Posterior vena cava (tissue), 2 donors: Measurements from ENCODE around the gene KIAA2012. TPM values are rescaled to one million over a fixed set of nuclear protein-coding genes. Genes with fewer than 3 reads are reported as not detected.
A peak's percentile ranks its signal among the peaks of the same experiment; 100 is the strongest.

Experiments used
- DNase-seq: peaks from one replicate; pipeline ENCODE4 v3.0.0-alpha.2; 2020; ENCODE audit warnings: low spot score
- intact Hi-C, 2 donors: fragments of 100-400 bp; cut with DNase I; formaldehyde crosslinking; loops; one replicate each; pipeline versions ENCODE4 v1.14.1 to v1.14.2; 2022 to 2023
- total RNA-seq, 2 donors: library from RNA; stranded (reverse); fragmentation: NEBNext Ultra II Directional; extraction: Animal tissue kit (Norgen Biotek cat#: 25700); gene quantifications; one replicate each; pipeline ENCODE4 v1.2.1, GENCODE V29; 2021
- donor health status: DM: yes; HTN: yes; CAD: no.
- donor health status: DM: yes; HTN: yes; CAD: no.

KIAA2012 gene
- total RNA-seq, 2 donors from 2014 or later = not detected

DNA sequence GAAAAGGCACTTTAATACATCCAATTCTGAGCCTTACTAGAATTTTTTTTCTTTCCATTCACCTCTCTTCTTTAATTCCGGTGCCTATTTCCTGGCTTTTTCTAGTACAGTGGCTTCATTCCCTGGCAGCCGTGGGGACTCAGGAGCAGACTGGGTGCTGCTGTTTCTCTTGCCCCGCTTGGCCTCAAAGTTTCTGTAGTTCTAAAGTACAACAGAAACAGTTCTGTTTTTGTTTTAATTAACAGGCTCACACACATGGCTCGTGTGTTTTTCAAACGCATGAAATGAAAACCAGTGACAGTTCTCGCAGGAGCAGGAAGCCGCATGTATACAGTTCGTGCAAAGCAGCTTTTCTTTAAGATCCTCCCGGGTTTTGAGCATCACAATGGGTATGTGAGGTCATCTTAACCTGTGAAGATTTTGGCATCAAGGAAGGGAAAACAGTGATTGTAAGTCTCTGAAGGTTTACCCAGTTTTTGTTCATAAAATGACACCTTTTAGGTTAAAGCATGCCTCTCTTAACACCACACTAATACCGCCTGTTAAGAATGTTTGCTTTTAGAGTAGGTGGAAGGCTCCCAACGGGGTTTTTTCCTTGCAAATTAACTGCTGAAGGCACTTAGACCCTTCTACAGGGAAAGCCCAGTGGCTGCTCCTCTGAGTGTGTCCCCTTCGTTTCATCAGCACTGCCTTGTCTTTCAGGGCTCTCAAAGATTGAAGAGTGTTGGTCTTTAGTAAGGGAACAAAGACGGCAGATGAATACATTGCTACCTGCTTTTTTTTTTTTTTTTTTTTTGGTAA is 33.6 kb upstream of the KIAA2012 start:
- DNase-seq = no peak
- intact Hi-C loops = loop anchor here in 1 of 2 donors (5.0 kb wide), 2 partner anchors 138 to 177 kb away; no protein-coding TSS in a partner anchor

DNA sequence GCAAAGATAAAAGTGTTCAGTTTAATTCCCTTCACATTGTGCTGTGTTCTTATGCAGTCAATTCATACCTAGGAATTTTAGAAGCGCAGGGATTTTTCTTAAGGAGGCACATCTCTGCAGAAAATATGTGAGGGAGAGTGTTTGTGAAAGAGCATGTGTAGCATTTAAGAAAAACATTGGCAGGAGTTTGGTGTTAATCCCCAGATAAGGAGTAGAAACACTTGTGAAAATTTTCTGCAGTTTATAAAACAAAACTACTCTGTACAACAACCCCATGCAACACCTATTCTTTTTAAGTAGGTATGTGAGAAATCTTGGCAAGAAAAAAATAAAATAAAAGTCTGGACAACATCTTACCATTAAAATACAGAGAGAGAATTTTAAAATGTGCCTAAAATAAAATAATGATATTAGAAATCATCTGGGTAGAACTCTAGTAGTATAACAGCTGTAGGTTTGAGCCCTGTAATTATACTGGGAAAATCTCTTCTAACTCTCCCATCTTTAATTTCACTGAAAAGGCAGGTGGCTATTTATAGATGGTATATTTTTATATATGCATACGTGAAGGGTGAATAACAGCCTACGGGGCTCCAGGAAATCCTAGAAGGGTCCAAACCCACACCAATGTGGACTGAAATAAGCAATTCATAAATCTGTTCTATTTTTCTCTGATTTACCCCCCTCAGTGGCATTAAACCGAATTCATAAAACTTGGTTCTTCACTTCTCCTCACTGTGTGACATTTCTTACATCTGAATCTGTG is 32.8 kb upstream of the KIAA2012 start:
- intact Hi-C loops = no loop called here
- DNase-seq = no peak

DNA sequence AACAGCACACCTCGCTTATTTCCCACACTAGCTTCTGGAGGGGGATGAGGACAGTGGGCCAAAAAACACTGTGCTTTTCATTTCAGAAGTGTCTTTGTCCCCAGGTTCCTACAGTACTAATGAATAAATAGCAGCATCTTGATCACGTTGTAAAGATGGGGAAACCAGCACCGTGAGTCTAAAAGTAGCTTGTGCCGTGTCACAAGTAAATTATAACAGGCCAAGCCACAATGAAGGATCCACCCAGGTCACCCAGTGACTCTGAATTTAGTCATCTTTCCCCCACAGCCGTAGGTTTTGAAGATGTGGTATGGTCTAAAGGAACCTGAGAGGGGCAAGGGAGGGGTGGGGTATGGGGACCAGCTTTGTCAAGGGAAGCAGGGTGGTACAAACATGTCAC is 30.6 kb upstream of the KIAA2012 start:
- DNase-seq = no peak
- intact Hi-C loops = no loop called here

- intact Hi-C loops = no loop called here
Measured at GRCh38 chr2:202043475-202043874, 29.6 kb upstream of the KIAA2012 start.

GRCh38 chr2:202044777-202045176 is 28.3 kb upstream of the KIAA2012 start:
- DNase-seq = no peak
- intact Hi-C loops = no loop called here

More at GRCh38 chr2:202043475-202043874, 29.6 kb upstream of the KIAA2012 start:
- DNase-seq = no peak

DNA sequence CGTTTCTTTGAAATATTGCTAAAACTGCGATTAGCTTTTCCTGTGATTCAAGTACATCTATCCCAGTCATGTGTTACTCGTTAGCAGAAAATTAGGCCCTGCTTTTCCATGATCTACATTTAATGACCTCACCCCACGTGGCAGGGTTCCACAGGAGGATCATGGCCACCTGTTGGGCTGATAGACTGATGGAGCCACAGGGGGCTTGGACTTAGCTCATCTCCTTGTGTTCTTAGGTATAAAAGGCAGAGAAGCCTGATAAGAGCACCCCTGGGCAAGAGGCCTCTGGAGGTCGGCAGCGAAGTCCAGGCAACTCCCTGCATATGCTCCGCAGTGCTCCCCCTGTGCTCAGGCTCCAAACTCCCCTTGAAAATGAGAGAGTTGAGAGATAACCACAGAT is 26.5 kb upstream of the KIAA2012 start:
- no peak for DNase-seq
- intact Hi-C loops = no loop called here

- DNase-seq = no peak
- intact Hi-C loops = no loop called here
Measured at GRCh38 chr2:202049092-202049728, 23.8 kb upstream of the KIAA2012 start.

GRCh38 chr2:202049840-202050239 is 23.2 kb upstream of the KIAA2012 start:
- intact Hi-C loops = no loop called here
- no peak for DNase-seq

DNA sequence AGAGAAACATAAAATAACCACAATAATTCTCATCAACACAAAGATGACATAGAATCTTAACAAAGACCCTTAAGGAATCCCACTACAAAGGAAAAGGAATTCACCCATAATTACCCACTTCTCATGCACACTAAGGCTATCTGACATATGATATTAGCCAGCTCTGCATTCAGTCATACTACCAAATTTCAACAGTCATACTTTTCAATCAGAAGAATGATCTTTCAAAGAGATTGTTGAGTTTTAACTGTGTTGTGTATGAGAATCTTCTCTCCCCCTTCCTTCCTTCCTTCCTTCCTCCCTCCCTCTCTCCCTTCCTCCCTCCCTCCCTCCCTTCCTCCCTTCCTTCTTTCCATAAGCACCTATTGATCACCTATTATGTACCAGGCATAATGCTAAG is 22.4 kb upstream of the KIAA2012 start:
- intact Hi-C loops = no loop called here
- no peak for DNase-seq

GRCh38 chr2:202051499-202052161 is 21.4 kb upstream of the KIAA2012 start:
- intact Hi-C loops = no loop called here
- peak; percentile 32 for DNase-seq

DNA sequence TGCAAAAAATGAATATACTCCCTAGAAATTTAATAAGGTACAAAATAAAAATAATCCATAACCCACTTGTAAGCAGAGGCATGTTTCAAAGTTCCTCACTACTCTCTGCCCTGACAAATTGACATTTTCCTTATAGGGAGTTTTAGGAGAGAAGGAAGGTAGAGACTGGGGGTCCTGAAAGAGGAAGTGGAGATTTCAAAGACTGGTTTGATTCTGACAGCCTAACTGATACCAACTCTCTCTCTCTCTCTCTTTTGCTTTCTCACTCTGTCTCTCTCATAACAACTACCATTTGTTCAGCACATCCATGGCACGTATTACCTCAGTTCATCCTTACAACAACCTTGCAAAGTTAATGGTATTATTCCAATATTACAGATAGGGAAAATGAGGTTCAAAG is 20.8 kb upstream of the KIAA2012 start:
- intact Hi-C loops = no loop called here
- no peak for DNase-seq

DNA sequence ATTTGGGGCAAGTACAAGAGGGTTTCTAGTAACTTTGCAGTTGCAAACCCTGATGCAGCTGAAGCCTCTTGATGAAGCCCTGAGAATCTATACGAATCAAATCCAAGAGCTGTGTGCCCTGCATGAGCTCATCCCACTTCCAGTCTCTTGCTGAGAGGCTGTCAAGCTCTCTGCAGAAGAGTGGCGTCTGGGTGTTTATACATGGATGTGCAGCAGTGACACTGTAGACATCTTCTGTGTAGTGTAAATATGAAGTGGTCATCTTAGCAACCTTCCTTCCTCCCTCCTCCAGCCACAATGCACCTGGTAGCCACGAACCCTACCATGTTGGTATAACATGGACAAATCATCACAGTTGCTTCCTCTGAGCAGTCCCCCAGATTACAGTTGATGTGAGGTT is 18.4 kb upstream of the KIAA2012 start:
- DNase-seq = no peak
- intact Hi-C loops = no loop called here

GRCh38 chr2:202056611-202057010 is 16.4 kb upstream of the KIAA2012 start:
- no peak for DNase-seq
- intact Hi-C loops = no loop called here

- DNase-seq = no peak
- intact Hi-C loops = no loop called here
Measured at GRCh38 chr2:202060218-202060617, 12.8 kb upstream of the KIAA2012 start.

DNA sequence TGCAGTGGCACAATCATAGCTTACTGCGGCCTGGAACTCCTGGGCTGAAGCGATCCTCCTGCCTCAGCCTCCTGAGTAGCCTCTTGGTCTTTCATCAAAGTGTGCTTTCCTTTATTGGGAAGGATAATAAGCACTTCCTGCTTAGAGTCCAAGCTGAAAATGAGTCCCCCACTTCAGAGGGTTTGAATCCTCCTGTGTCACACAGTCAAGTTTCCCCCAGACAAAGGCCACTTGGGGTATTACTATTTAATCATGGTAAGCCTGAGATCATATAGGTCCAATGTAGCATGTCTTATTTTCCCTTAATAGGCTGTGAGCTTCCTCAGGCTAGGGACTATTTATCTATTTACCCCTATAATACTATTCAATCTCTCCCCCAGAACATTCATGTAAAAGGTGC is 11.4 kb upstream of the KIAA2012 start:
- intact Hi-C loops = no loop called here
- DNase-seq = no peak

- DNase-seq = no peak
- intact Hi-C loops = no loop called here
Measured at GRCh38 chr2:202064171-202064880, 8.7 kb upstream of the KIAA2012 start.

DNA sequence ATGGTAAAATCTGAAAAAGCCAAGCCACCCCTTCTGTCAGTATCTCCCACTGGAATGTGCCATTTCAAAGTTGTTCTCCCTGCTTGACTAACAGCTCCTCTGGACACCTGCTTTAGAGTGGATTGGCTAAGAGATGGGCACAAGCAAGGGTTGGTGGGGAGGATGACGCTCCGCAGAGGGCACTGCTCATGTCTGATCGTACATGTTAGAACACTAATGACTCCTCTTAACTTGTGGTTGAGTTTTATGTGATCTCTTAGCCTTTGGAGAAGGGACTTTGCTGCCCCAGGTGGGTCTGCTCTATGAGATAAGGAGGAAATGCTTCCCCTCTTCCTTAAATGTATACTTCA is 8.2 kb upstream of the KIAA2012 start:
- intact Hi-C loops = no loop called here
- no peak for DNase-seq

GRCh38 chr2:202065876-202066275 is 7.2 kb upstream of the KIAA2012 start:
- DNase-seq = no peak
- intact Hi-C loops = no loop called here

- intact Hi-C loops = no loop called here
Measured at GRCh38 chr2:202066875-202067274, 6.2 kb upstream of the KIAA2012 start.

More at GRCh38 chr2:202066875-202067274, 6.2 kb upstream of the KIAA2012 start:
- DNase-seq = no peak
